NB4 (cell line): Measurements from ENCODE around the gene ANKS1B.

Source experiments
- DNase-seq: peaks from one replicate; pipeline ENCODE4 v3.0.0; 2010; ENCODE audit warnings: low read depth
- H3K4me3 ChIP-seq: one replicate; pipeline ENCODE4 v1.5.1; 2011; ENCODE audit warnings: mild to moderate bottlenecking, low read depth, low read length, moderate library complexity
- CTCF ChIP-seq: IDR thresholded peaks from one replicate; pipeline ENCODE4 v1.5.1; 2012; ENCODE audit warnings: low read depth, low read length
- MAX ChIP-seq: IDR thresholded peaks from 2 replicates; pipeline ENCODE4 v1.6.1; 2011; ENCODE audit warnings: low read depth, low read length
- MYC ChIP-seq: IDR thresholded peaks from 2 replicates; pipeline ENCODE4 v1.6.1; 2011; ENCODE audit warnings: low read depth, low read length
- POLR2A ChIP-seq: IDR thresholded peaks from 2 replicates; pipeline ENCODE4 v1.6.1; 2011; ENCODE audit warnings: mild to moderate bottlenecking; ENCODE audit not compliant: insufficient read length; ENCODE audit errors: extremely low read depth

The ANKS1B gene

GRCh38 chr12:99439399-99439798, 545.3 kb downstream of the ANKS1B start:
- TF ChIP-seq CTCF (no peak), MAX (no peak), MYC (no peak), POLR2A (no peak)
- DNase-seq, result no peak
- no peak overlapping the region for H3K4me3 ChIP-seq

DNA sequence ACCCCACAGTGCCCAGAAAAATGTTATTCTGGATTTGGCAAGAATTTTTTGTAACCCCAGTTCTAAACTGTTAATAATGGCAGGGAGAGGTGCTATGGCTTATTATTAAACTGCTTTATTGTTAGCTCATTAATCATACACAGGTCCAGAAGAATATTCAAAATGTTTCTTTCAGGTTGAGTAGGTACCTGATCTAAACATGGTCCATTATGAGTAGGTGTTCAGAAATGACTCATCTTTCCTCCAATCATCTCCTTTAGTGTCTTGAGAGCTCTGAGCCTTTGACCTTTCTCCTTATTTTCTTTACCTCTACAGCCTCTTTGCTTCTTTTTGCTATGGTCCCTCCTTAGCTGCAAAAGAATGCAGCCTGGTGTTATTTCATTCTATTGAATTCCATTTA, 548.2 kb downstream of the ANKS1B start:
- DNase-seq, result no peak
- TF ChIP-seq MYC, result no peak
- TF ChIP-seq POLR2A, result no peak
- no peak for TF ChIP-seq CTCF
- TF ChIP-seq MAX, result no peak

DNA sequence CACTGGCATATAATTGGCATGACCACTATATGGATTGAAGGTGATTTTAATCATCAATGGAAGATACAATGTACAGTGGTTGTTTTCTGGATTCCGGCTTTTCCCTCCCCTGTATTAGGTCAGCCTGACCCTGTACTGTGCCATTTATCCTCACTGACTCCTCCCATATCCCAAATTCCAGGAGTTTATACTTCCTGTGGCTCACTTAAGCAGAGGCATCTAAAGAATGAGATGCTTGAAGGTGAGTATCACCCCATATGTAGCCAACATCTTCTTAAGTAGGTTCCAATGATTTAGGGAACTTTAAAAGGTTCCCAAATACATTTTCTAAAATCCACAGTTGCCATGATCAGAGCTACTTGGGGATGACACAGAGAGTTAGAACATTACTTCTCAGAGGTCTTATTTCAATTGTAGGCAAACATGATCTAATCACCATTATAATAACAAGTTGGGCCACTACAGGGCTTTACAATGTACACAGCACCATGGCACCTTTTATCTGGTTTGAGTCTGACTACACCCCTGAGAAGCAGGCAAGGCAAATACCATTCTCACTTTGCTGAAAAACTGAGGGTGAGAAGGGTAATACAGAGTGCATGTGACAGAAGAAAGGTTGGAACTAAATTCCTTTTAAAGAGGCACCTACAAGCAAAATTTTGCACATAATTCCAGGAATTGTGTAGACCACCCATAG, 549.5 kb downstream of the ANKS1B start:
- TF ChIP-seq MAX (no peak), MYC (no peak), POLR2A (no peak), CTCF (no peak)
- H3K4me3 ChIP-seq, result no peak overlapping the region
- no peak for DNase-seq

More for the DNA sequence above, 548.2 kb downstream of the ANKS1B start:
- no peak overlapping the region for H3K4me3 ChIP-seq

- no peak for DNase-seq
- TF ChIP-seq MAX (no peak), MYC (no peak)
- H3K4me3 ChIP-seq, result no peak overlapping the region
These were observed 551.6 kb downstream of the ANKS1B start for GRCh38 chr12:99433155-99433554.

- DNase-seq, result no peak
- TF ChIP-seq MAX, result no peak
- TF ChIP-seq CTCF, result no peak
- TF ChIP-seq POLR2A, result no peak
- no peak for TF ChIP-seq MYC
- no peak overlapping the region for H3K4me3 ChIP-seq
These were observed 553.5 kb downstream of the ANKS1B start for GRCh38 chr12:99431203-99431602.

- no peak for DNase-seq
- TF ChIP-seq MYC (no peak), MAX (no peak), POLR2A (no peak), CTCF (no peak)
- H3K4me3 ChIP-seq, result no peak overlapping the region
These were observed 557.6 kb downstream of the ANKS1B start for GRCh38 chr12:99427104-99427503.
